Femur (tissue), 1 donor: Measurements from ENCODE around the gene TLK1.
"Not testable (repeated sequence)": the region's sequence is repeated elsewhere in the genome, so short reads cannot be mapped to it uniquely, and the experiment has no call there.

ENCODE experiments used
- DNase-seq: peaks from one replicate; pipeline ENCODE4 v3.0.0-alpha.2; 2017

TLK1 gene

GRCh38 chr2:171139860-171140259, 20.8 kb downstream of the TLK1 start:
- no peak for DNase-seq

- DNase-seq = no peak
Measured at GRCh38 chr2:171136024-171136423, 24.7 kb downstream of the TLK1 start.

GRCh38 chr2:171134624-171135230, 26.0 kb downstream of the TLK1 start:
- no peak for DNase-seq

- DNase-seq = no peak
Measured at GRCh38 chr2:171132086-171132485, 28.6 kb downstream of the TLK1 start.

- DNase-seq = no peak
Measured at GRCh38 chr2:171128461-171128860, 32.2 kb downstream of the TLK1 start.

GRCh38 chr2:171124541-171124940, 36.2 kb downstream of the TLK1 start:
- DNase-seq = no peak

GRCh38 chr2:171109571-171109970, 51.1 kb downstream of the TLK1 start:
- no peak for DNase-seq

- DNase-seq = no peak
Measured at GRCh38 chr2:171109020-171109419, 51.7 kb downstream of the TLK1 start.

- no peak for DNase-seq
Measured at GRCh38 chr2:171107803-171108202, 52.9 kb downstream of the TLK1 start.

GRCh38 chr2:171104379-171104778, 56.3 kb downstream of the TLK1 start:
- no peak for DNase-seq

GRCh38 chr2:171102802-171103201, 57.9 kb downstream of the TLK1 start:
- no peak for DNase-seq

GRCh38 chr2:171100370-171100769, 60.3 kb downstream of the TLK1 start:
- DNase-seq = no peak

- no peak for DNase-seq
Measured at GRCh38 chr2:171098607-171099006, 62.1 kb downstream of the TLK1 start.

- DNase-seq = no peak
Measured at GRCh38 chr2:171095014-171095582, 65.6 kb downstream of the TLK1 start.

GRCh38 chr2:171091517-171091916, 69.2 kb downstream of the TLK1 start:
- not testable (repeated sequence) for DNase-seq

GRCh38 chr2:171089489-171089888, 71.2 kb downstream of the TLK1 start:
- DNase-seq = no peak

GRCh38 chr2:171088057-171088834, 72.4 kb downstream of the TLK1 start:
- DNase-seq = no peak

- DNase-seq = no peak
Measured at GRCh38 chr2:171087547-171087946, 73.1 kb downstream of the TLK1 start.

GRCh38 chr2:171086352-171087290, 74.1 kb downstream of the TLK1 start:
- peak; percentile 24 for DNase-seq

- no peak for DNase-seq
Measured at GRCh38 chr2:171084128-171084527, 76.6 kb downstream of the TLK1 start.

GRCh38 chr2:171083451-171083850, 77.2 kb downstream of the TLK1 start:
- no peak for DNase-seq

- no peak for DNase-seq
Measured at GRCh38 chr2:171081649-171082111, 79.0 kb downstream of the TLK1 start.

GRCh38 chr2:171080607-171081006, 80.1 kb downstream of the TLK1 start:
- DNase-seq = no peak
